Dedifferentiated amniotic fluid mesenchymal stem cell (primary cell): Measurements from ENCODE around the gene PSMD14.

Experiments used
- DNase-seq: peaks from one replicate; pipeline ENCODE4 v3.0.0-alpha.2; 2016; ENCODE audit errors: extremely low spot score

The PSMD14 gene

GRCh38 chr2:161418715-161419637, 110.8 kb downstream of the PSMD14 start:
- no peak for DNase-seq

GRCh38 chr2:161419638-161420190, 111.5 kb downstream of the PSMD14 start:
- DNase-seq, result no peak

GRCh38 chr2:161420406-161421074, 112.3 kb downstream of the PSMD14 start:
- no peak for DNase-seq

- no peak for DNase-seq
Observed at GRCh38 chr2:161421686-161422085, 113.5 kb downstream of the PSMD14 start.

- DNase-seq, result no peak
Observed at GRCh38 chr2:161422816-161423403, 114.7 kb downstream of the PSMD14 start.

- DNase-seq, result no peak
Observed at GRCh38 chr2:161423421-161424393, 115.5 kb downstream of the PSMD14 start.

GRCh38 chr2:161424394-161424769, 116.2 kb downstream of the PSMD14 start:
- DNase-seq, result no peak

GRCh38 chr2:161424891-161425727, 116.9 kb downstream of the PSMD14 start:
- DNase-seq, result no peak

GRCh38 chr2:161425728-161426454, 117.7 kb downstream of the PSMD14 start:
- no peak for DNase-seq

GRCh38 chr2:161426455-161426921, 118.3 kb downstream of the PSMD14 start:
- no peak for DNase-seq

GRCh38 chr2:161426922-161427663, 118.9 kb downstream of the PSMD14 start:
- peak; percentile 35 for DNase-seq

- DNase-seq, result no peak
Observed at GRCh38 chr2:161427664-161428587, 119.7 kb downstream of the PSMD14 start.

- DNase-seq, result no peak
Observed at GRCh38 chr2:161430386-161430785, 122.2 kb downstream of the PSMD14 start.

- DNase-seq, result no peak
Observed at GRCh38 chr2:161432107-161432506, 123.9 kb downstream of the PSMD14 start.

GRCh38 chr2:161434118-161434517, 125.9 kb downstream of the PSMD14 start:
- no peak for DNase-seq

GRCh38 chr2:161436411-161436810, 128.2 kb downstream of the PSMD14 start:
- peak; percentile 72 for DNase-seq

- DNase-seq, result no peak
Observed at GRCh38 chr2:161438598-161438997, 130.4 kb downstream of the PSMD14 start.

- no peak for DNase-seq
Observed at GRCh38 chr2:161445097-161445496, 136.9 kb downstream of the PSMD14 start.
